Gastrocnemius medialis (tissue), 4 donors: ENCODE data around the gene C1QTNF9.

Experiments used
- CTCF ChIP-seq, 5 experiments: fragments of 450-650 bp in 3 of 5; fragments of 200-600 bp in 2 of 5; sonication (generic) in 2 of 5; IDR thresholded peaks in 4 of 5; conservative IDR thresholded peaks in 1 of 5; 1 replicate in 4 of 5; 2 replicates in 1 of 5; pipeline ENCODE4 v1.5.1; 2016 to 2019; ENCODE audit warnings: antibody characterized with exemption in 5 of 5, mild to moderate bottlenecking in 3 of 5, moderate library complexity in 3 of 5
- POLR2A ChIP-seq, 2 donors: fragments of 450-650 bp; IDR thresholded peaks; one replicate each; pipeline ENCODE4 v1.6.1; 2017; ENCODE audit warnings: antibody characterized with exemption in 2 of 2, mild to moderate bottlenecking in 2 of 2, moderate library complexity in 2 of 2

DNA sequence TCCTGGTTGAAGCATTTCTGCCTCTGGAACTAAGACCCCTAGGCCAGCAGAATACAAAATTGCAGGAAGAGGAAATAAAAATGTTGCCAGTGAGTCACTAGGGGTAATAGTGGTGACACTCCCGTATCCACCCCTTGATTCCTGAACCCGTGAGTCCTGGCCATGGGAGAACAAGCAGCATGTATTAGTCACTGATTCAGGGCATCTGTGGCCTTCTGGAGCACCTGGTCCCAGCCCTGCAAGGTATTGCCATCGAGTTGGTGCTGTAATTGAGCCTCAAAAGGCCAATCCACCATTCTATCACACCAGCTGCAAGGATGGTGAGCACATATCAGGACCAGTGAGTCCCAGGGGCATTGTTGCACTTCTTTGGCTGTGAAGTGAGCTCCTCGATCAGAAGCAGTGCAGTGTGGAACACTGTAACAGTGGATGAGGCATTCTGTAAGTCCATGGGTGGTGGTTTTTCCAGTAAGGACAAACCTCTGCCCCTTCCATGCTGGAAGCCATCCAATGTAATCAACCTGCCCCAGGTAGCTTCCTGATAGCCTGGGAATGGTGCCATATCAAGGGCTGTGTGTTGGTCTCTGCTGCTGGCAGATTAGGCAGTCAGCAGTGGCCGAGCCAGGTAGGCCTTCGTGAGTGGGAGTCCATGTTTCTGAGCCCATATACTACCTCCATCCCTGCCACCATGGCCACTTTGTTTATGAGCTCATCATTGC lies 39.6 kb downstream of the C1QTNF9 start:
- no peak for TF ChIP-seq POLR2A (IDR thresholded peaks at IDR 0.05)
- no peak for TF ChIP-seq CTCF (IDR thresholded peaks at IDR 0.05 in 4 of 5, conservative IDR thresholded peaks at IDR 0.05 in 1 of 5)
